Spleen (tissue), 11 donors: ENCODE data around the gene RETREG1. TPM values are rescaled to one million over a fixed set of nuclear protein-coding genes. Genes with fewer than 3 reads are reported as not detected.
"Not testable (repeated sequence)": the region's sequence is repeated elsewhere in the genome, so short reads cannot be mapped to it uniquely, and the experiment has no call there.

Experiments
- DNase-seq: peaks from one replicate; pipeline ENCODE4 v3.0.0-alpha.2; 2020
- H3K27ac ChIP-seq, 8 donors: fragments of 200-600 bp; sonication (generic) in 7 of 8; 1 replicate in 4 of 8; 2 replicates in 4 of 8; pipeline versions ENCODE4 v1.5.0 to v1.8.0; 2016 to 2021; ENCODE audit warnings: inconsistent platforms in 4 of 8, mild to moderate bottlenecking in 4 of 8, moderate library complexity in 1 of 8
- H3K27me3 ChIP-seq, 7 donors: fragments of 200-600 bp; sonication (generic) in 6 of 7; replicated peaks in 1 of 7; 1 replicate in 4 of 7; 2 replicates in 3 of 7; pipeline versions ENCODE4 v1.5.0 to v1.8.0; 2016 to 2021; ENCODE audit warnings: inconsistent platforms in 3 of 7, mild to moderate bottlenecking in 1 of 7
- H3K36me3 ChIP-seq, 6 donors: fragments of 200-600 bp; sonication (generic) in 5 of 6; 1 replicate in 4 of 6; 2 replicates in 2 of 6; pipeline versions ENCODE4 v1.5.0 to v1.8.0; 2016 to 2021; ENCODE audit warnings: inconsistent platforms in 2 of 6
- H3K4me1 ChIP-seq, 6 donors: fragments of 200-600 bp; sonication (generic) in 5 of 6; 1 replicate in 3 of 6; 2 replicates in 3 of 6; pipeline versions ENCODE4 v1.5.0 to v1.8.0; 2016 to 2021; ENCODE audit warnings: inconsistent platforms in 3 of 6
- H3K4me3 ChIP-seq, 8 donors: fragments of 200-600 bp; sonication (generic) in 7 of 8; 1 replicate in 4 of 8; 2 replicates in 4 of 8; pipeline versions ENCODE4 v1.5.0 to v1.8.0; 2016 to 2021; ENCODE audit warnings: inconsistent platforms in 4 of 8, mild to moderate bottlenecking in 4 of 8, moderate library complexity in 2 of 8
- H3K9me3 ChIP-seq, 8 donors: fragments of 200-600 bp; sonication (generic) in 7 of 8; 1 replicate in 4 of 8; 2 replicates in 4 of 8; pipeline versions ENCODE4 v1.5.0 to v1.8.0; 2016 to 2021; ENCODE audit warnings: inconsistent platforms in 4 of 8
- POLR2A ChIP-seq, 3 donors: fragments of 450-650 bp; IDR thresholded peaks; one replicate each; pipeline ENCODE4 v1.5.1; 2017; ENCODE audit warnings: antibody characterized with exemption in 3 of 3, mild to moderate bottlenecking in 1 of 3
- POLR2AphosphoS5 ChIP-seq, 3 donors: sonication (generic); formaldehyde crosslinking; IDR thresholded peaks; one replicate each; pipeline ENCODE4 v1.5.1; 2017; ENCODE audit warnings: antibody characterized with exemption in 3 of 3
- WGBS, 5 donors: extraction: QIAGEN DNeasy Blood & Tissue Kit in 3 of 5; methylation state at CpG; one replicate each; pipeline versions ENCODE4 v1.1.5 to v1.1.7; 2013 to 2018; 5-methylcytosine and 5-hydroxymethylcytosine counted together
- intact Hi-C: fragments of 100-400 bp; cut with DNase I; formaldehyde crosslinking; loops from one replicate; pipeline ENCODE4 v1.15.0; 2023; ENCODE audit warnings: low total_unique reads
- polyA plus RNA-seq, 3 donors: library from polyadenylated mRNA; stranded (reverse); fragments of 200-250 nt; gene quantifications; one replicate each; pipeline ENCODE4 v1.2.1, GENCODE V29; 2013
- total RNA-seq, 7 donors: library from RNA; depleted of rRNA in 3 of 7; stranded (reverse); fragments of >200 nt in 3 of 7; fragmentation: NEBNext Ultra II Directional in 4 of 7; extraction: Animal tissue kit (Norgen Biotek cat#: 25700) in 4 of 7; gene quantifications; one replicate each; pipeline versions ENCODE4 v1.1.0 to v1.2.1, GENCODE V29; 2016 to 2021
- TF ChIP-seq, protein P1 (sequence below), 11 experiments: fragments of 200-600 bp in 7 of 11; fragments of 450-650 bp in 4 of 11; sonication (generic) in 4 of 11; IDR thresholded peaks in 8 of 11; conservative IDR thresholded peaks in 3 of 11; 1 replicate in 7 of 11; 2 replicates in 4 of 11; pipeline versions ENCODE4 v1.4.0 to v1.8.0; 2016 to 2021; ENCODE audit warnings: antibody characterized with exemption in 11 of 11, inconsistent platforms in 4 of 11, mild to moderate bottlenecking in 1 of 11
- donor health status: healthy with polysubstance abuse.
- donor health status: DM: no; HTN: no; CAD: no; lungs with moderate emphysema.
- donor health status: DM: no; HTN: no; CAD: no.
- donor health status: Bipolar disorder and iron deficiency.
- donor health status: healthy.
- donor health status: DM: no; HTN: no; CAD: no.
- donor health status: DM: yes; HTN: yes; CAD: no.

The RETREG1 gene
- total and polyA plus RNA-seq, 10 donors: 2.5 to 9.0 (median 5.1) TPM

DNA sequence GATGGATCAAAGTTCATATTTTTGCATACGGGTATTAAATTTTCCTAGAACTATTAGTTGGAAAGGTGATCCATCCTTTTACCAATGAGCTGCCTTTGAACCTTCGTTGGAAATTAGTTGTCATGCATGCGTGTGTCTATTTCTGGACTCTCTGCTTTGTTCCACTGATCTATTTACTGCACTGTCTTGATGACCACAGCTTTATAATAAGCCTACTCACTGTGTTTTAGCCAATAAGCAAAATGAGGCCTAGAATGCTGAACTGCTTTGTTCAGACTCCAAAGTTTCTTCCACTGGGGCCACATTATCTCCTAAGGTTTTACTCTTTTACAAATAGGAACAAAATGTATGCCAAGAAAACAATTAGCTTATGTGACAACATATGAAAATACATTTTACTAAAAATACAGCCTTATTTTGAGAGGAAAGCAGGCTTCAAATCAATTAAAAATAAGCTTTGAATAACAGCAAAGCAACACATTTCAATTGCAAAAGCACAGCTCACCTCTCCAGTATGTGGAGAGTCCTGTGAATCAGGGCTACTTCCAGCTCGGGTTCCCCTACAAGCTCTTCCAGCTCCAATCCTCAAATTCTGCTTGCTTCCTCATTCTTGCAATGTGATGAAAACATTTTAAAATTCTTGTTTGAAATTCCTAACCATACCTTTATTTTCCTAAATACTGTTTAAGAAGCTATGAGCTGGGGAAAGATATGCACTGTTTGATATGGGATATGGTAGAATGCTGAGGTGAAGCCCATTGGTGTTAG is 72.0 kb downstream of the RETREG1 start:
- H3K4me1 ChIP-seq: no peaks in the 10 kb centered on the region
- TF ChIP-seq, protein P1, sequence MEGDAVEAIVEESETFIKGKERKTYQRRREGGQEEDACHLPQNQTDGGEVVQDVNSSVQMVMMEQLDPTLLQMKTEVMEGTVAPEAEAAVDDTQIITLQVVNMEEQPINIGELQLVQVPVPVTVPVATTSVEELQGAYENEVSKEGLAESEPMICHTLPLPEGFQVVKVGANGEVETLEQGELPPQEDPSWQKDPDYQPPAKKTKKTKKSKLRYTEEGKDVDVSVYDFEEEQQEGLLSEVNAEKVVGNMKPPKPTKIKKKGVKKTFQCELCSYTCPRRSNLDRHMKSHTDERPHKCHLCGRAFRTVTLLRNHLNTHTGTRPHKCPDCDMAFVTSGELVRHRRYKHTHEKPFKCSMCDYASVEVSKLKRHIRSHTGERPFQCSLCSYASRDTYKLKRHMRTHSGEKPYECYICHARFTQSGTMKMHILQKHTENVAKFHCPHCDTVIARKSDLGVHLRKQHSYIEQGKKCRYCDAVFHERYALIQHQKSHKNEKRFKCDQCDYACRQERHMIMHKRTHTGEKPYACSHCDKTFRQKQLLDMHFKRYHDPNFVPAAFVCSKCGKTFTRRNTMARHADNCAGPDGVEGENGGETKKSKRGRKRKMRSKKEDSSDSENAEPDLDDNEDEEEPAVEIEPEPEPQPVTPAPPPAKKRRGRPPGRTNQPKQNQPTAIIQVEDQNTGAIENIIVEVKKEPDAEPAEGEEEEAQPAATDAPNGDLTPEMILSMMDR (IDR thresholded peaks at IDR 0.05 in 8 of 11, conservative IDR thresholded peaks at IDR 0.05 in 3 of 11): no peak
- no peak for TF ChIP-seq POLR2A (IDR thresholded peaks at IDR 0.05)
- TF ChIP-seq POLR2AphosphoS5 (IDR thresholded peaks at IDR 0.05): no peak
- no peak for DNase-seq
- H3K27ac ChIP-seq: no peak overlapping the region
- no peaks in the 10 kb centered on the region for H3K36me3 ChIP-seq
- WGBS, 5 donors: 86 to 92% (median 90%) methylated on average over 4 of the region's 4 CpGs
- intact Hi-C loops: no loop called here
- no peaks in the 10 kb centered on the region for H3K9me3 ChIP-seq
- no peaks in the 10 kb centered on the region for H3K27me3 ChIP-seq
- H3K4me3 ChIP-seq: no peak overlapping the region

GRCh38 chr5:16543206-16543605 is 73.6 kb downstream of the RETREG1 start:
- H3K9me3 ChIP-seq, H3K27ac ChIP-seq, H3K4me1 ChIP-seq, H3K27me3 ChIP-seq, H3K4me3 ChIP-seq, DNase-seq, intact Hi-C loops, H3K36me3 ChIP-seq: not testable (repeated sequence)
- WGBS, 5 donors: 81 to 95% (median 85%) methylated on average over 7 of the region's 7 CpGs

GRCh38 chr5:16542236-16542635 is 74.6 kb downstream of the RETREG1 start:
- Histone ChIP-seq H3K36me3 (no peaks in the 10 kb centered on the region), H3K9me3 (no peaks in the 10 kb centered on the region), H3K27me3 (no peaks in the 10 kb centered on the region), H3K27ac (no peak overlapping the region), H3K4me1 (no peaks in the 10 kb centered on the region), H3K4me3 (no peak overlapping the region)
- no peak for DNase-seq
- WGBS, 5 donors: 89 to 92% (median 90%) methylated on average over 6 of the region's 6 CpGs
- intact Hi-C loops: no loop called here
- TF ChIP-seq, protein P1 (IDR thresholded peaks at IDR 0.05 in 8 of 11, conservative IDR thresholded peaks at IDR 0.05 in 3 of 11): no peak
- TF ChIP-seq POLR2AphosphoS5 (IDR thresholded peaks at IDR 0.05): no peak
- TF ChIP-seq POLR2A (IDR thresholded peaks at IDR 0.05): no peak

DNA sequence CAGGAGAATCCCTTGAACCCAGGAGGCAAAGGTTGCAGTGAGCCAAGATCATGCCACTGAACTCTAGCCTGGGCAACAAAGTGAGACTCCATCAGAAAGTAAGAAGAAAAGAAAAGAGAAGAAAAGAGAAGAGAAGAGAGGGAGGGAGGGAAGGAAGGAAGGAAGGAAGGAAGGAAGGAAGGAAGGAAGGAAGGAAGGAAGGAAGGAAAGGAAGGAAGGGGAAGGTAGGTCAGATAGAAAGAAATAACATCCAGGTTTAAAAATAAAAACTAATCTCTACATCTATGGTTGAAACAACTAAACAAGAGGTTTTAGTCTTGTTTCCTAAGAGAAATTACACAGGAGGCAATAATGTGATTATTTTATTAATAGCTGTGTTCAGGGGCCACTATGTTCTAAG is 75.2 kb downstream of the RETREG1 start:
- H3K4me1 ChIP-seq, H3K9me3 ChIP-seq, H3K27ac ChIP-seq, intact Hi-C loops, H3K36me3 ChIP-seq, H3K27me3 ChIP-seq, H3K4me3 ChIP-seq, DNase-seq: not testable (repeated sequence)

- WGBS, 5 donors: 80 to 88% (median 84%) methylated on average over 3 of the region's 3 CpGs
- TF ChIP-seq POLR2AphosphoS5 (IDR thresholded peaks at IDR 0.05) (no peak), POLR2A (IDR thresholded peaks at IDR 0.05) (no peak)
- TF ChIP-seq, protein P1 (IDR thresholded peaks at IDR 0.05 in 8 of 11, conservative IDR thresholded peaks at IDR 0.05 in 3 of 11): no peak
- H3K27ac ChIP-seq: no peak overlapping the region
Observed at GRCh38 chr5:16540421-16540820, 76.4 kb downstream of the RETREG1 start.

More at GRCh38 chr5:16540421-16540820, 76.4 kb downstream of the RETREG1 start:
- intact Hi-C loops: no loop called here
- H3K9me3 ChIP-seq: no peaks in the 10 kb centered on the region
- no peaks in the 10 kb centered on the region for H3K27me3 ChIP-seq
- H3K36me3 ChIP-seq: no peaks in the 10 kb centered on the region
- H3K4me3 ChIP-seq: no peak overlapping the region
- DNase-seq: no peak
- no peaks in the 10 kb centered on the region for H3K4me1 ChIP-seq
